ENCODE data around the gene ADD2.

ADD2 gene

DNA sequence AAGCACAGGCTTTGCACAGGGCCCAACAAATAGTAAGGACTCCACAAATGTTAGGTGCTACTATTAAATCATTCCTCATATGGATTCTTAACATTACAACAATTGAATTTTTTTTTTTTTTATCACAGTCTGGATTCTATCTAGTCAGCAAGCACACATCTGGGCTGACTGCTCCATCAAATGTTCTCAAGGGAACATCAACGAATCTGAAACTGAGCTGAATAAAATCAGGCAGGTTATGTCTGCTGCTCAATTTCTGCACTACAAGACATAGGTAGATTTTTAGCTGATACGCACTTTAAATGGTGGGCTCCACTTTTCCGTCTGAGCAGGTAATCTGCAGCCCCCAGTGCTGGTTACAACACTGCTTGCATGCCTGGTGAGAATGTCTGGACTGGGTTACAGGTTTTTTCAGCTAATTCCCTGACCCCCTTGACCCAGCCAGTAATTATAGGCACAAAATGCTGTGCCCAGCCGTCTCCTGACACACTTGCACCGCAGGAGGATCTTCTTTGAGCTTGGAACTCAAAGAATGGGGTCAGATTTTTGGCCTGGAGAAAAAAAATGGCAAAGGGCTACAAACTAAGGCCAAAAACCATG is 44.6 kb downstream of the ADD2 start:
- no peak overlapping the region for H3K4me3 ChIP-seq (ENCODE audit: low read depth, low read length)
- TF ChIP-seq CTCF (IDR thresholded peaks at IDR 0.05; ENCODE audit: low read depth, low read length): no peak

DNA sequence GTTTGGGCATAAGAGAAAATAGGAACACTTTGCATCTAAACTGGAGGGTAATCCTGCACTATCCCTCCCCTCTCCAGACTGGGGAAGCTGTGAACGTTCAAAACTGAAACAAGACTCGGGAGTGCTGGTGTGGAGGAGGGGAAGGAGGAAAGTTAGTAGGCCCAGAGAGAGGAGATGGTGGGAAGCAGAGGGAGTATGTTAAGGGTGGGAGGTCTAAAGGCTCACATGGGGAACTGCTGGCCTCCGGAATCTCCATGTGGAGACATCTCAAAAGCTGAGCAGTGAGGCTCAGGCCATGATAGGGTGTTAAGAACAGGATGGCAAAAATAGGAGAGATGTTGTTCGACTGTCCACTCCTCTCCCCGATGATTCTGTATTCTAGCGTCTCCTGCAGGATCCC is 47.9 kb downstream of the ADD2 start:
- H3K4me3 ChIP-seq (ENCODE audit: low read depth, low read length): no peak overlapping the region
- no peak for TF ChIP-seq CTCF (IDR thresholded peaks at IDR 0.05; ENCODE audit: low read depth, low read length)

- no peak for TF ChIP-seq CTCF (IDR thresholded peaks at IDR 0.05; ENCODE audit: low read depth, low read length)
Observed at GRCh38 chr2:70719231-70719630, 48.8 kb downstream of the ADD2 start.

DNA sequence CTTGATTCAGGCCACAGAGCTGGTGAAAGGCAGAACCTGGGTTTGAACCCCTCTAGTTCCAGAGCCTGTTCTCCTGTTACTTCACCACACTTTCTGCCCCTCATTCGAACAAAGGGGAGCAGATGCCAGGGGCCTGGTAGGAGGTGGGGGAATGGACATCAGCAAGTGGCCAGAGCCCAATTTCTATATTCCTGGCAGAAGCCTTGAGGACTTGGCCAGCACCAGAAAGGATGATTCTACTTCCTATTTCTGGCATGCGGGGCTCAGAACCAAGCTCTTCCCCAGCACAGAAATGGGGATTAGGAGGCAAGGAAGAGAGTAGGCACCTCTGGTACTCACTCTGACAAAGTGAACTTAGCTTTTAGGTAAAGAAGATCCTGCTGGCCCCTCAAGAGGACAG is 49.3 kb downstream of the ADD2 start:
- no peak for TF ChIP-seq CTCF (IDR thresholded peaks at IDR 0.05; ENCODE audit: low read depth, low read length)
- H3K4me3 ChIP-seq (ENCODE audit: low read depth, low read length): no peak overlapping the region

More at GRCh38 chr2:70719231-70719630, 48.8 kb downstream of the ADD2 start:
- no peak overlapping the region for H3K4me3 ChIP-seq (ENCODE audit: low read depth, low read length)

DNA sequence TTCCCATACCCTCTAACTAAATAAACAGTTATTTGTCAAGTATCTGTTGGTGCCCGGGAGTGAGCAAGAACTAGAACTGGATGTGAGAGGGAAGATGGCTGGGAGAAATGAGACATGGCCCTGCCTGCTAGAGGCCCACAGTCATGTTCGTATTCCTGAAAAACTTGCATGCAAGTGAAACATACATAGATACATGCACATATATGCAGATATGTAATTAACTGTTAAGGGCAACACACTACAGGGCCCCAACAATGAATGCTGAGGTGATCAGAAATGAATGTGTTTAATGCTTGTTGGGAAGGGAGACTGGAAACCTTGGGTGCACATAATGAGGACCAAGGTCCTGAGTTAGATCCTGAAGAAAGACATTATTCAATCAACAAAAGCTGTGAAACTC is 49.8 kb downstream of the ADD2 start:
- no peak for TF ChIP-seq CTCF (IDR thresholded peaks at IDR 0.05; ENCODE audit: low read depth, low read length)
- H3K4me3 ChIP-seq (ENCODE audit: low read depth, low read length): no peak overlapping the region

GRCh38 chr2:70717431-70718038 is 50.5 kb downstream of the ADD2 start:
- H3K4me3 ChIP-seq (ENCODE audit: low read depth, low read length): no peak overlapping the region
- no peak for TF ChIP-seq CTCF (IDR thresholded peaks at IDR 0.05; ENCODE audit: low read depth, low read length)

- no peak overlapping the region for H3K4me3 ChIP-seq (ENCODE audit: low read depth, low read length)
- TF ChIP-seq CTCF (IDR thresholded peaks at IDR 0.05; ENCODE audit: low read depth, low read length): no peak
Observed at GRCh38 chr2:70716951-70717350, 51.0 kb downstream of the ADD2 start.
